GM12878 (cell line): Measurements from ENCODE around the gene ING3. TPM values are rescaled to one million over a fixed set of nuclear protein-coding genes. Genes with fewer than 3 reads are reported as not detected.

Experiments used
- ATAC-seq: fragments of 200-7000 bp; cut with Tn5 transposase; 3 replicates; pipeline ENCODE4 v1.9.1; 2020; ENCODE audit warnings: mild to moderate bottlenecking, moderate library complexity
- BruUV-seq: library from RNA; stranded (reverse); fragments of 400-500 nt; replicated peaks from 2 replicates; lab custom pipeline; 2021; lab: Mats Ljungman, UMichigan
- CTCF ChIA-PET: fragments of 300-600 bp; sonication (Branson Sonifier 250); formaldehyde crosslinking; extraction: SDS; loops from one replicate; lab custom pipeline; 2021; ENCODE audit warnings: inconsistent platforms; lab: Yijun Ruan, JAX
- POLR2A ChIA-PET: fragments of 350-600 bp; formaldehyde crosslinking; extraction: SDS; loops from one replicate; lab custom pipeline; 2021; ENCODE audit warnings: inconsistent platforms; lab: Charles Lee
- RAD21 ChIA-PET: fragments of 300-600 bp; sonication (Branson Sonifier 250); formaldehyde crosslinking; loops from one replicate; lab custom pipeline; 2023; ENCODE audit warnings: antibody characterized with exemption; ENCODE audit not compliant: unreplicated experiment; lab: Charles Lee
- SMC1A ChIA-PET: fragments of 300-600 bp; sonication (Branson Sonifier 250); formaldehyde crosslinking; loops from one replicate; lab custom pipeline; 2023; ENCODE audit not compliant: unreplicated experiment, uncharacterized antibody; lab: Charles Lee
- DNase-seq: peaks from one replicate; pipeline ENCODE4 v3.0.0-alpha.2; 2011; ENCODE audit warnings: low read depth, low spot score
- FAIRE-seq: peaks from 3 replicates; lab custom pipeline; 2011; peaks lifted over from hg19 to GRCh38; lab: Jason Lieb, UNC
- H2AFZ ChIP-seq: 2 replicates; pipeline ENCODE4 v1.6.0; 2011; ENCODE audit warnings: low read depth, low read length, control low read depth; ENCODE audit not compliant: control insufficient read depth
- H3K27ac ChIP-seq: 2 replicates; pipeline ENCODE4 v1.5.1; 2011; ENCODE audit warnings: control low read depth; ENCODE audit not compliant: control insufficient read depth, insufficient read depth
- H3K27me3 ChIP-seq, 2 experiments: replicated peaks in 1 of 2; 2 replicates each; pipeline versions ENCODE4 v1.6.0 to v1.6.1; 2011; ENCODE audit warnings: low read length in 1 of 2; ENCODE audit not compliant: control insufficient read depth in 2 of 2, insufficient read depth in 2 of 2
- H3K36me3 ChIP-seq, 2 experiments: 2 replicates each; pipeline ENCODE4 v1.5.1; 2011; ENCODE audit warnings: low read length in 1 of 2; ENCODE audit not compliant: control insufficient read depth in 2 of 2, insufficient read depth in 2 of 2
- H3K4me1 ChIP-seq: 2 replicates; pipeline ENCODE4 v1.6.1; 2011; ENCODE audit warnings: mild to moderate bottlenecking, low read length, moderate library complexity, mixed read lengths; ENCODE audit not compliant: control insufficient read depth, insufficient read depth
- H3K4me2 ChIP-seq: 2 replicates; pipeline ENCODE4 v1.6.0; 2011; ENCODE audit warnings: control low read depth; ENCODE audit not compliant: control insufficient read depth, insufficient read depth
- H3K4me3 ChIP-seq: fragments of 200-600 bp; sonication (generic); 2 replicates; pipeline ENCODE4 v1.5.1; 2016
- H3K79me2 ChIP-seq: 2 replicates; pipeline ENCODE4 v1.6.0; 2011; ENCODE audit warnings: low read length; ENCODE audit not compliant: control insufficient read depth, insufficient read depth
- H3K9ac ChIP-seq: 2 replicates; pipeline ENCODE4 v1.8.0; 2011; ENCODE audit warnings: low read length, control low read depth, mixed read lengths; ENCODE audit not compliant: control insufficient read depth, insufficient read depth
- H3K9me3 ChIP-seq: replicated peaks from 3 replicates; pipeline ENCODE4 v1.5.1; 2011; ENCODE audit warnings: mild to moderate bottlenecking, low read length; ENCODE audit not compliant: control insufficient read depth, insufficient read depth
- H4K20me1 ChIP-seq: 2 replicates; pipeline ENCODE4 v1.6.0; 2011; ENCODE audit not compliant: control insufficient read depth, insufficient read depth
- ATF3 ChIP-seq: IDR thresholded peaks from 2 replicates; pipeline ENCODE4 v1.6.1; 2011; ENCODE audit warnings: low read depth, mild to moderate bottlenecking, low read length, moderate library complexity, borderline replicate concordance; ENCODE audit errors: extremely low read depth
- KLF5 ChIP-seq: fragments of 450-650 bp; IDR thresholded peaks from 2 replicates; pipeline ENCODE4 v1.6.1; 2014; ENCODE audit warnings: mild to moderate bottlenecking; ENCODE audit not compliant: partially characterized antibody
- REST ChIP-seq: IDR thresholded peaks from 2 replicates; pipeline ENCODE4 v1.6.1; 2012; ENCODE audit warnings: mild to moderate bottlenecking, low read depth, low read length
- ZNF687 ChIP-seq: fragments of 450-650 bp; IDR thresholded peaks from 2 replicates; pipeline ENCODE4 v1.6.1; 2017; ENCODE audit warnings: mild to moderate bottlenecking, moderate library complexity
- WGBS: methylation state at CpG from one replicate; pipeline ENCODE4 v1.1.6; 2016; ENCODE audit warnings: low lambda C conversion rate; ENCODE audit not compliant: insufficient replicate concordance, insufficient coverage; ENCODE audit errors: missing lambda C conversion rate; 5-methylcytosine and 5-hydroxymethylcytosine counted together
- in situ Hi-C: fragments of 300-500 bp; cut with MboI; formaldehyde crosslinking; loops from 9 replicates; pipeline ENCODE4 v1.14.3; 2018; ENCODE audit warnings: mixed read lengths
- intact Hi-C: fragments of 100-400 bp; cut with micrococcal nuclease; formaldehyde crosslinking; loops from one replicate; pipeline ENCODE4 v1.14.2; 2022; ENCODE audit not compliant: unreplicated experiment
- polyA plus RNA-seq, 11 experiments: library from polyadenylated mRNA; depleted of rRNA in 4 of 11; unstranded in 6 of 11; stranded (reverse) in 5 of 11; fragments of >200 nt; fragmentation: Nextera tagmentation in 4 of 11; fragmentation: Illumina TruSeq in 1 of 11; extraction: Ambion mirVana in 4 of 11; extraction: Trizol in 1 of 11; gene quantifications; 1 replicate in 1 of 11; 2 replicates in 10 of 11; pipeline versions ENCODE4 v1.2.1 to v1.2.3, GENCODE V29; 2011 to 2016; ENCODE audit warnings: inconsistent platforms in 2 of 11, missing spikeins in 2 of 11, low read depth in 1 of 11
- total RNA-seq, 4 experiments: library from RNA; depleted of rRNA in 3 of 4; stranded (reverse); fragments of >200 nt in 3 of 4; fragmentation: Illumina TruSeq in 1 of 4; extraction: Trizol in 1 of 4; gene quantifications; 2 replicates each; pipeline versions ENCODE4 v1.2.1 to v1.2.3, GENCODE V29; 2013 to 2021

ING3 gene
- total and polyA plus RNA-seq, 10 of the 15 experiments (the other 5 are each of a cell fraction or from before 2014, with no cell fraction given) = 12.1 to 60.8 (median 28.8) TPM

- DNase-seq = no peak
- Histone ChIP-seq H4K20me1 (no peaks in the 10 kb centered on the region), H3K9me3 (no peaks in the 10 kb centered on the region), H2AFZ (no peak overlapping the region; the same call in 1 of the 2 replicates), H3K4me3 (peak overlapping the region; percentile 90), H3K9ac (peak overlapping the region; percentile 92), H3K27me3 (no peaks in the 10 kb centered on the region), H3K4me2 (peak overlapping the region; percentile 97), H3K36me3 (peaks cover 0 to 6% of the 10 kb centered on the region in 2 experiments; a peak in 1 of 4 replicates), H3K27ac (peak overlapping the region; percentile 97; the same call in 1 of the 2 replicates), H3K4me1 (0 out of 2 replicates have a peak, but pooled peaks cover 5% of the 10 kb centered on the region), H3K79me2 (peaks cover 24% of the 10 kb centered on the region)
- SMC1A ChIA-PET = interaction anchor here (0.9 to 2.5 kb wide), 14 partner anchors 9 to 674 kb away, joined by 3 to 11 read pairs (median 4); no protein-coding TSS in a partner anchor
- POLR2A ChIA-PET = interaction anchor here (0.6 to 2.0 kb wide), 4 partner anchors 10 to 89 kb away, joined by 3 to 12 read pairs (median 4); no protein-coding TSS in a partner anchor
- in situ Hi-C loops (loop anchor here (25.0 kb wide), 1 partner anchor 585 kb away; no protein-coding TSS in a partner anchor), intact Hi-C loops (loop anchor here (2.0 to 10.0 kb wide), 3 partner anchors 95 to 583 kb away; no protein-coding TSS in a partner anchor)
- RAD21 ChIA-PET = interaction anchor here (0.8 to 3.5 kb wide), 6 partner anchors 24 to 160 kb away, joined by 3 to 11 read pairs (median 5); no protein-coding TSS in a partner anchor
- TF ChIP-seq ATF3 = no peak
- WGBS = 48% methylated on average over 2 of the region's 2 CpGs
- no peak for FAIRE-seq
- BruUV-seq = no TSS peak
- CTCF ChIA-PET = interaction anchor here (0.9 to 3.4 kb wide), 2 partner anchors 145 to 161 kb away, joined by 3 to 23 read pairs; no protein-coding TSS in a partner anchor
- peak; percentile 5; the same call in 2 of the 3 replicates for ATAC-seq
Observed at GRCh38 chr7:120951826-120952225, 1.2 kb downstream of the ING3 start.

- H3K79me2 ChIP-seq = peaks cover 23% of the 10 kb centered on the region
- no peak overlapping the region for H2AFZ ChIP-seq
- intact Hi-C loops (loop anchor here (10.0 kb wide), 1 partner anchor 579 kb away; no protein-coding TSS in a partner anchor), in situ Hi-C loops (loop anchor here (25.0 kb wide), 1 partner anchor 582 kb away; no protein-coding TSS in a partner anchor)
- 0 out of 2 replicates have a peak, but pooled peaks cover 5% of the 10 kb centered on the region for H3K4me1 ChIP-seq
- no peaks in the 10 kb centered on the region for H3K27me3 ChIP-seq
- no TSS peak for BruUV-seq
- WGBS = 1% methylated on average over 3 of the region's 3 CpGs
- no peaks in the 10 kb centered on the region for H4K20me1 ChIP-seq
- RAD21 ChIA-PET = interaction anchor here (1.5 kb wide), 1 partner anchor 28 kb away, joined by 4 read pairs; no protein-coding TSS in a partner anchor
- no peak overlapping the region for H3K9ac ChIP-seq
- H3K36me3 ChIP-seq = peaks cover 0 to 6% of the 10 kb centered on the region in 2 experiments; a peak in 1 of 4 replicates
- peak; percentile 21 for ATAC-seq
- H3K4me3 ChIP-seq = no peak overlapping the region
- SMC1A ChIA-PET = interaction anchor here (0.7 to 3.3 kb wide), 6 partner anchors 88 to 1039 kb away, joined by 3 to 12 read pairs (median 4); no protein-coding TSS in a partner anchor
- H3K9me3 ChIP-seq = no peaks in the 10 kb centered on the region
- H3K4me2 ChIP-seq = no peak overlapping the region
- FAIRE-seq = no peak
- POLR2A ChIA-PET = interaction anchor here (0.6 kb wide), 1 partner anchor 98 kb away, joined by 4 read pairs; no protein-coding TSS in a partner anchor
- CTCF ChIA-PET = interaction anchor here (1.1 to 1.7 kb wide), 3 partner anchors 16 to 163 kb away, joined by 3 to 6 read pairs (median 6); no protein-coding TSS in a partner anchor
- no peak for DNase-seq
- no peak overlapping the region for H3K27ac ChIP-seq
- TF ChIP-seq KLF5 (no peak), REST (no peak), ZNF687 (peak; percentile 74; the same call in 1 of the 2 replicates)
Observed at GRCh38 chr7:120955577-120956149, 5.1 kb downstream of the ING3 start.
